Esophagus mucosa (tissue), 1 donor: ENCODE measurements around the gene ELF5. TPM values are rescaled to one million over a fixed set of nuclear protein-coding genes. Genes with fewer than 3 reads are reported as not detected.
A peak's percentile ranks its signal among the peaks of the same experiment; 100 is the strongest.

Experiments
- ATAC-seq: fragments of 200-7000 bp; cut with Tn5 transposase; one replicate; pipeline ENCODE4 v1.9.1; 2020
- total RNA-seq: library from RNA; stranded (reverse); gene quantifications from one replicate; pipeline ENCODE4 v1.2.4, GENCODE V29; 2023
- donor health status: DM: yes; HTN: yes; CAD: no.

The ELF5 gene
- total RNA-seq, 1 donor from 2014 or later, result 0.32 TPM

DNA sequence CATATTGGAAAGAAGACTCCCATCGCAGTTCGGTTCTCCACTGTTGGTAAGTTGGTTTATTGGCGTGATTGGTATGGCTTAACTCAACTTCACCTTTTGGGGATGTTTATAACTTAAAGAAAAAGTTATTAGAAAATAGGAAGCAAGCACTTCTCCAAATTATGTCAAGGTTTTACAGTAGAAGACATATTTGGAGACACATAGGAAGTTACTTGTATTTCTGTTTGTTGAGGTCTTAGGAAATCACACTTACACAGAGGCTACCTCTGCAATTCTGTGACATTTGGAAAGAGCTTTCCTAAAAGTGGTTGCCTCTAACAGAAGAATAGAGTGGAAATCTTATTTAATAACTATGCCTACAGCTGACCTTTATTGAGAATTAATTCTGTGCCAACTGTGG is 62.5 kb downstream of the ELF5 start:
- no peak for ATAC-seq

- ATAC-seq, result no peak
Measured at GRCh38 chr11:34449013-34449412, 64.6 kb downstream of the ELF5 start.

- ATAC-seq, result no peak
Measured at GRCh38 chr11:34448223-34448994, 65.2 kb downstream of the ELF5 start.

GRCh38 chr11:34447044-34447443 is 66.5 kb downstream of the ELF5 start:
- no peak for ATAC-seq

GRCh38 chr11:34446386-34446785 is 67.2 kb downstream of the ELF5 start:
- no peak for ATAC-seq

DNA sequence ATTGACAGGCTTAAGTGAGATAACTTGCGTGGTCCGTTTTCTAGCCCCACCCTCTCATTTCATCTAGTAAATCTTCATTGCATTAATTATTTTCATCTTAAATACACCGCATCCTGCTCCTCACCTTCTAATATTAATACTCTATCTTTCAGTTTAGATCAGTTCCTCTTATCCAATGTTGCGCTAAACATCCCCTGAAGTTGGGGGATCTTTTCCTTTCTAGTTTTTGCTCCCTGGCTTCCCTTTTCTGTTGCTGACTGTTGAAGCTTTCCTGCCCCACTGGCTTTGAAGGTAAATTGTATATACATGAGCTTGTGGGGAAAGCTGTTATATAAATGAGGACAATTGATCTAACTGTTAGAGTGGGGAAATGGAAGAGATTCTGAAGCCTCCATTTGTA is 67.6 kb downstream of the ELF5 start:
- ATAC-seq, result no peak

- no peak for ATAC-seq
Measured at GRCh38 chr11:34444428-34444827, 69.2 kb downstream of the ELF5 start.

GRCh38 chr11:34443136-34443535 is 70.5 kb downstream of the ELF5 start:
- no peak for ATAC-seq

DNA sequence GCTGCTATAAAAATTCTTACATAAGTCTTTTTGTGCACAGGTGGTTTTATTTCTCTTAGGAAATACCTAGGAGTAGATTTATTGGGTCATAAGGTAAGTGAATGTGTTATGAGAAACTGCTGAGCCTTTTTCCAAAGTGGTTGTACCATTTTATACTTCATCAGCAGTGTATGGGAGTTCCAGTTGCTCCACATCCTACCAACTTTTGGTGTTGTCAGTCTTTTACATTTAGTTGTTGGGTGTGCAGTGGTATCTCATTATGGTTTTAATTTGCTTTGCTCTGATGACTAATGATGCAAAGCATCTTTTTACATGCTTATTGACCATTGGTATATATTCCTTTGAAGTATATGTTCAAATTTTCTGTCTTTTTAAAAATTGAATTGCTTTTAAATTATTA is 71.8 kb downstream of the ELF5 start:
- ATAC-seq, result no peak

DNA sequence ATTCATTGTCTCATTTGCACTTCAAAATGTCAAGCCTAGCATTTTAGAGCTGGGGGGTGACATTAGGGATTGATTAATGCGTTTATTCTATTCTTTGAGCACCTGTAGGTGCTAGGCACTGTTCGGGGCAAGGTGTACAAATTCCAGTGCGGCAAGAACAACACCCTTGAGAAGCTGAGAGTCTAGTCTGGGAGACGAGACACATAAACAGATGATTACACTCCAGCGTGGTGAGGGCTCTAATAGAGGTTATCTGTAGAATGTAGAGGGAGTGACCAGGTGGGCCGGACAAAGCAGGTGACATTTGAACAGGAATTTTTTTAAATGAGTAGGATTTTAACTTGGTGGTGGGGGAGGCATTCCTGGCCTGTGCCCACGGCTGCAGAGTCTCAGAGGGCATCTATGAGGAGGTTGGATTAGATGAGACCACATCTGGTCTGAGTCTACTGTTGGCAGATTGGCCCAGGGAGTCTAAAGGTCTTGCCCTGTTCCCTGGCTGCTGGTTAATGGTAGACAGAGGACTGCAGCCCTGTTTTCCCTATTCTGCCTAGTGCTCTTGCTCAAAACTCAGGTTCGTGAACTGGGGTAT is 73.9 kb downstream of the ELF5 start:
- no peak for ATAC-seq

- peak; percentile 99 for ATAC-seq
Measured at GRCh38 chr11:34438529-34439507, 74.8 kb downstream of the ELF5 start, which contains the start of gene CAT. Gene CAT, plus strand, starts transcription at chr11:34438934. Its CDS starts 80 bp downstream, at chr11:34439014.

GRCh38 chr11:34437224-34438125 is 76.1 kb downstream of the ELF5 start:
- no peak for ATAC-seq

DNA sequence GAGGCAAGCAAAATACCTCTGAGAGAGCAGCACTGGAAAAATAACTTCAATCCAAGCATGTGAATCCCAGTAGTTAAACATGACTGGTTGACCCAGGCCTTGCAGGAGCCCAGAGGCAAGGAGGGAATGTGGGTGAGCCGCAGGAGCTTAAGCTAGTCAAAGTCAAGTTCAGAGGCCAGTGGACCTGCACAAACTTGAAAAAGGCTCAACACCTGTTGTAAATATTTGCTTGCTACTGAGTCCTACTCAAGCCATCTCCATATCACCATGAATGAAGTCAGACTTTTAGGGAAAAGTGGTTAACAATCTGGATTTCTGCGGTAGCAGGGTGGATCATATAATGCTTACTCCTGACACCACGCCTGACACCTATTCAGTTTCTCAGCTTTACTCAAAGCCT is 79.7 kb downstream of the ELF5 start:
- ATAC-seq, result peak; percentile 50

- no peak for ATAC-seq
Measured at GRCh38 chr11:34432822-34433221, 80.8 kb downstream of the ELF5 start.

DNA sequence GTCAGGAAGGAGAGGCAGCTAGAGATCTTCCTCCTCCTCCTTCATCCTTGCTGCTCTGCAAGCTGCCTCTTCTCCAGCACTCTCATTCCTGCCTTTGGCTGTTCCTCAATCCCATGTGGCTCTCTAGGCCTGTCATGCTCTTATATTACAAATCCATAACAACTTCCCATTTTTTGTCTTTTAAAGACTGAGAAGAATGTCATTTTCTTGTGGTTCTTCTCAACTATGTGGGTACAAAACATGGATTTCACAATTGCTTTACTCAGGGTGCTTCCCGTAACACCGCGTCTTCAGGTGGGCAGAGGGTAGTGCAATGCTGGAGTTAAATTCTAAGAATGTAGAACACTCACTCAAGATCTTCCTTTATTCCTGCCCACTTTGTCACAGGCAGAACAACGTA is 81.6 kb downstream of the ELF5 start:
- no peak for ATAC-seq

Other genes with a start within 250 kb of the ELF5 start
- 3.4 TPM for gene ABTB2, start 155.8 kb downstream of the ELF5 start, total RNA-seq
- 19.3 TPM for gene CAT, start 74.9 kb downstream of the ELF5 start, total RNA-seq
- gene EHF, start 107.3 kb upstream of the ELF5 start, total RNA-seq, result 342 TPM